Measurements from ENCODE around the gene CAMTA2.

The CAMTA2 gene

DNA sequence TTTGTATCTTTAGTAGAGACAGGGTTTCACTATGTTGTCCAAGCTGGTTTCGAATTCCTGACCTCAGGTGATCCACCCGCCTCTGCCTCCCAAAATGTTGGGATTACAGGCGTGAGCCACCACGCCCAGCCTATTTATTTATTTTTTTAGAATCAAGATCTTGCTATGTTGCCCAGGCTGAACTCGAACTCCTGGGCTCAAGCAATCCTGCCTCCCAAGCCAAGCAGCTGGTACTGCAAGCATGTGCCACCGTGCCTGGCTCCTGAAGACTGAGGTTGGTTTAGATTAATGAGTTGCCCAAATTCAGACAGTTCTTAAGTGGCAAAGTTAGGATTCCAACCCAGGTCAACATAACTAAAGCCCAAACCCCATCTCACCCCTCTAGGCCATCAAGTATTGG, 39.8 kb upstream of the CAMTA2 start:
- Histone ChIP-seq H3K27me3 (ENCODE audit: insufficient read depth, poor library complexity, severe bottlenecking) (no peaks in the 10 kb centered on the region), H3K4me1 (ENCODE audit: insufficient read depth, poor library complexity, severe bottlenecking) (no peaks in the 10 kb centered on the region), H3K4me3 (ENCODE audit: severe bottlenecking) (no peak overlapping the region), H3K9me3 (ENCODE audit: severe bottlenecking) (no peaks in the 10 kb centered on the region), H3K27ac (ENCODE audit: poor library complexity, severe bottlenecking) (no peak overlapping the region), H3K36me3 (ENCODE audit: low read depth) (peaks cover 12% of the 10 kb centered on the region)
- no peak for ATAC-seq (ENCODE audit: low read depth)
- TF ChIP-seq, protein P1, sequence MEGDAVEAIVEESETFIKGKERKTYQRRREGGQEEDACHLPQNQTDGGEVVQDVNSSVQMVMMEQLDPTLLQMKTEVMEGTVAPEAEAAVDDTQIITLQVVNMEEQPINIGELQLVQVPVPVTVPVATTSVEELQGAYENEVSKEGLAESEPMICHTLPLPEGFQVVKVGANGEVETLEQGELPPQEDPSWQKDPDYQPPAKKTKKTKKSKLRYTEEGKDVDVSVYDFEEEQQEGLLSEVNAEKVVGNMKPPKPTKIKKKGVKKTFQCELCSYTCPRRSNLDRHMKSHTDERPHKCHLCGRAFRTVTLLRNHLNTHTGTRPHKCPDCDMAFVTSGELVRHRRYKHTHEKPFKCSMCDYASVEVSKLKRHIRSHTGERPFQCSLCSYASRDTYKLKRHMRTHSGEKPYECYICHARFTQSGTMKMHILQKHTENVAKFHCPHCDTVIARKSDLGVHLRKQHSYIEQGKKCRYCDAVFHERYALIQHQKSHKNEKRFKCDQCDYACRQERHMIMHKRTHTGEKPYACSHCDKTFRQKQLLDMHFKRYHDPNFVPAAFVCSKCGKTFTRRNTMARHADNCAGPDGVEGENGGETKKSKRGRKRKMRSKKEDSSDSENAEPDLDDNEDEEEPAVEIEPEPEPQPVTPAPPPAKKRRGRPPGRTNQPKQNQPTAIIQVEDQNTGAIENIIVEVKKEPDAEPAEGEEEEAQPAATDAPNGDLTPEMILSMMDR (IDR thresholded peaks at IDR 0.05; ENCODE audit: poor library complexity, severe bottlenecking), result no peak
- DNase-seq (ENCODE audit: low spot score), result no peak

DNA sequence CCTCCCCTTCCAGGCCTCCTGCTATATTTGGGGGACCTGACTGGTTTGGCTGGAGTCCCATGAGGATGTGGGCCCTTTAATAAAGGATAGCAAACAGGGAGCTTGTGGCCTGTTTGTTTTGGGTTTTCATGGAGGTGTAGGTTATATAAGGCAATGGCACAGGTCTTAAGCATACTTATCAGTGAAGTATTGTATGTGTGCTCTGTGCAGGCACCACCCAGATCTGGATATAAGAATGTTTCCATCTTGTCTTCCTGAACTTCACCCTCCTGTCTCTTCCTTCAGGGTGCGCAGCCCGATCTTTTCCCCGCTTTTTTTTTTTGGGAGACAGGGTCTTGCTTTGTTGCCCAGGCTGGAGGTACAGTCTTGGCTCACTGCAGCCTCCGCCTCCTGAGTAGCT, 37.1 kb upstream of the CAMTA2 start:
- no peak overlapping the region for H3K27ac ChIP-seq (ENCODE audit: poor library complexity, severe bottlenecking)
- H3K9me3 ChIP-seq (ENCODE audit: severe bottlenecking), result no peaks in the 10 kb centered on the region
- no peaks in the 10 kb centered on the region for H3K27me3 ChIP-seq (ENCODE audit: insufficient read depth, poor library complexity, severe bottlenecking)
- TF ChIP-seq, protein P1 (IDR thresholded peaks at IDR 0.05; ENCODE audit: poor library complexity, severe bottlenecking), result no peak
- no peak for DNase-seq (ENCODE audit: low spot score)
- H3K4me1 ChIP-seq (ENCODE audit: insufficient read depth, poor library complexity, severe bottlenecking), result no peaks in the 10 kb centered on the region
- H3K36me3 ChIP-seq (ENCODE audit: low read depth), result peaks cover 36% of the 10 kb centered on the region
- H3K4me3 ChIP-seq (ENCODE audit: severe bottlenecking), result no peak overlapping the region
- ATAC-seq (ENCODE audit: low read depth), result no peak

DNA sequence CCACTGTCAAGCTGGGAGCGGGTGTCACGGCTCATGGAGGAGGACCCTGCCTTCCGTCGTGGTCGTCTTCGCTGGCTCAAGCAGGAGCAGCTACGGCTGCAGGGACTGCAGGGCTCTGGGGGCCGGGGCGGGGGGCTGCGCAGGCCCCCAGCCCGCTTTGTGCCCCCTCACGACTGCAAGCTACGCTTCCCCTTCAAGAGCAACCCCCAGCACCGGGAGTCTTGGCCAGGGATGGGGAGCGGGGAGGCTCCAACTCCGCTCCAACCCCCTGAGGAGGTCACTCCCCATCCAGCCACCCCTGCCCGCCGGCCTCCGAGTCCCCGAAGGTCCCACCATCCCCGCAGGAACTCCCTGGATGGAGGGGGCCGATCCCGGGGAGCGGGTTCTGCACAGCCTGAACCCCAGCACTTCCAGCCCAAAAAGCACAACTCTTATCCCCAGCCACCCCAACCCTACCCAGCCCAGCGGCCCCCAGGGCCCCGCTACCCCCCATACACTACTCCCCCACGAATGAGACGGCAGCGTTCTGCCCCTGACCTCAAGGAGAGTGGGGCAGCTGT, 36.2 kb upstream of the CAMTA2 start:
- H3K4me3 ChIP-seq (ENCODE audit: severe bottlenecking), result no peak overlapping the region

DNA sequence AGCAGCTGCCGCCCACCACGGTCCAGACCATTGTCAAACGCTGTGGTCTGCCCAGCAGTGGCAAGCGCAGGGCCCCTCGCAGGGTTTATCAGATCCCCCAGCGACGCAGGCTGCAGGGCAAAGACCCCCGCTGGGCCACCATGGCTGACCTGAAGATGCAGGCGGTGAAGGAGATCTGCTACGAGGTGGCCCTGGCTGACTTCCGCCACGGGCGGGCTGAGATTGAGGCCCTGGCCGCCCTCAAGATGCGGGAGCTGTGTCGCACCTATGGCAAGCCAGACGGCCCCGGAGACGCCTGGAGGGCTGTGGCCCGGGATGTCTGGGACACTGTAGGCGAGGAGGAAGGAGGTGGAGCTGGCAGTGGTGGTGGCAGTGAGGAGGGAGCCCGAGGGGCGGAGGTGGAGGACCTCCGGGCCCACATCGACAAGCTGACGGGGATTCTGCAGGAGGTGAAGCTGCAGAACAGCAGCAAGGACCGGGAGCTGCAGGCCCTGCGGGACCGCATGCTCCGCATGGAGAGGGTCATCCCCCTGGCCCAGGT, 34.8 kb upstream of the CAMTA2 start:
- no peak for DNase-seq (ENCODE audit: low spot score)
- no peak overlapping the region for H3K4me3 ChIP-seq (ENCODE audit: severe bottlenecking)
- TF ChIP-seq, protein P1 (IDR thresholded peaks at IDR 0.05; ENCODE audit: poor library complexity, severe bottlenecking), result no peak
- H3K36me3 ChIP-seq (ENCODE audit: low read depth), result peaks cover 59% of the 10 kb centered on the region
- H3K27me3 ChIP-seq (ENCODE audit: insufficient read depth, poor library complexity, severe bottlenecking), result no peaks in the 10 kb centered on the region
- H3K27ac ChIP-seq (ENCODE audit: poor library complexity, severe bottlenecking), result no peak overlapping the region
- no peaks in the 10 kb centered on the region for H3K4me1 ChIP-seq (ENCODE audit: insufficient read depth, poor library complexity, severe bottlenecking)
- no peak for ATAC-seq (ENCODE audit: low read depth)
- H3K9me3 ChIP-seq (ENCODE audit: severe bottlenecking), result no peaks in the 10 kb centered on the region

More for the DNA sequence above, 36.2 kb upstream of the CAMTA2 start:
- DNase-seq (ENCODE audit: low spot score) (no peak), ATAC-seq (ENCODE audit: low read depth) (no peak)
- TF ChIP-seq, protein P1 (IDR thresholded peaks at IDR 0.05; ENCODE audit: poor library complexity, severe bottlenecking), result no peak
- Histone ChIP-seq H3K9me3 (ENCODE audit: severe bottlenecking) (no peaks in the 10 kb centered on the region), H3K27me3 (ENCODE audit: insufficient read depth, poor library complexity, severe bottlenecking) (no peaks in the 10 kb centered on the region), H3K4me1 (ENCODE audit: insufficient read depth, poor library complexity, severe bottlenecking) (no peaks in the 10 kb centered on the region), H3K27ac (ENCODE audit: poor library complexity, severe bottlenecking) (no peak overlapping the region), H3K36me3 (ENCODE audit: low read depth) (peaks cover 45% of the 10 kb centered on the region)

DNA sequence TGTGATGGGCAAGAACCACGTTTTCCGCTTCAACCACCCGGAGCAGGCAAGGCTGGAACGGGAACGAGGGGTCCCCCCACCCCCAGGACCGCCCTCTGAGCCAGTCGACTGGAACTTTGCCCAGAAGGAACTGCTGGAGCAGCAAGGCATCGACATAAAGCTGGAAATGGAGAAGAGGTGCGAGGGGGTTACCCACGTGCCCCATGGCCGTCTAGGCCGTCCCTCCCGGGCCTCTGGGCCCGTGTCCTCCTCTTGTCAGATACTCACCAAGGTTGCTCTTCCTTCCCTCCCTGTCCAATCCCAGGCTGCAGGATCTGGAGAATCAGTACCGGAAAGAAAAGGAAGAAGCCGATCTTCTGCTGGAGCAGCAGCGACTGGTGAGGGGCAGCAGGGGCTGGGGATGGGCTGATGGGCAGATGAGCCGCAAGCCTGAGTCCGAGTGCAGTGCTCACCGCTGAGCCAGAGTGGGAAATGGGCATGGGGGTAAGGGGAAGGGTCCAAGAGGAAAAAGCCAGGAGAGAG, 33.1 kb upstream of the CAMTA2 start:
- no peaks in the 10 kb centered on the region for H3K9me3 ChIP-seq (ENCODE audit: severe bottlenecking)
- ATAC-seq (ENCODE audit: low read depth) (no peak), DNase-seq (ENCODE audit: low spot score) (no peak)
- TF ChIP-seq, protein P1 (IDR thresholded peaks at IDR 0.05; ENCODE audit: poor library complexity, severe bottlenecking), result no peak
- no peaks in the 10 kb centered on the region for H3K4me1 ChIP-seq (ENCODE audit: insufficient read depth, poor library complexity, severe bottlenecking)
- H3K27ac ChIP-seq (ENCODE audit: poor library complexity, severe bottlenecking), result no peak overlapping the region
- peaks cover 76% of the 10 kb centered on the region for H3K36me3 ChIP-seq (ENCODE audit: low read depth)
- H3K4me3 ChIP-seq (ENCODE audit: severe bottlenecking), result no peak overlapping the region
- no peaks in the 10 kb centered on the region for H3K27me3 ChIP-seq (ENCODE audit: insufficient read depth, poor library complexity, severe bottlenecking)

Measured in RWPE2 (cell line).